Fibroblast of villous mesenchyme (primary cell): ENCODE measurements around the gene APBB2. TPM values are rescaled to one million over a fixed set of nuclear protein-coding genes. Genes with fewer than 3 reads are reported as not detected.

Source experiments
- DNase-seq: peaks from one replicate; pipeline ENCODE4 v3.0.0-alpha.2; 2010; ENCODE audit warnings: low read depth
- H3K4me3 ChIP-seq: 2 replicates; pipeline ENCODE4 v1.5.1; 2011; ENCODE audit warnings: low read depth, mild to moderate bottlenecking, low read length
- total RNA-seq: library from RNA; depleted of rRNA; stranded (reverse); fragments of >200 nt; gene quantifications from 2 replicates; pipeline ENCODE4 v1.2.3, GENCODE V29; 2012
- TF ChIP-seq, protein P1 (sequence below): IDR thresholded peaks from 2 replicates; pipeline ENCODE4 v1.5.1; 2012; ENCODE audit warnings: low read depth, mild to moderate bottlenecking, low read length; ENCODE audit not compliant: insufficient read depth

Gene APBB2
- total RNA-seq, 1 donor = 133 TPM

DNA sequence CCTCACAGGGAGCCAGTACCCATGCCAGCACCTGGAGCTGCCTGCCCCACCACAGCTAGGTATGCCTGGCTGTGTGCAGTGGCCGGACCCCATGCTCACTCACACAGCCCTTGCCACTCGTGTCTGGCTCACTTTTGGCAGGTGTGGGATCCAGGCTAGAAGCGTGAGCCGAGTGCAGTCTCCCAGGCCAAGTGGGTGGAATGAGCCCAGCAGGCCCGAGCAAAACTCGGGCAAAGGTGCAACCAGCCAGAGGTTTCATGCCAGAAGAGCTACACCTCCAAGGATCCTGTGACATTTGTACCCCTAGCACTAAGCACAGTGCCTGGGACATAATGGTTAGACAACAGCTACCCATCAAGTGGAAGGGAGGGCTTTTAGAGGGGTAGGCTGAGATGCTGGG, 246.8 kb downstream of the APBB2 start:
- TF ChIP-seq, protein P1, sequence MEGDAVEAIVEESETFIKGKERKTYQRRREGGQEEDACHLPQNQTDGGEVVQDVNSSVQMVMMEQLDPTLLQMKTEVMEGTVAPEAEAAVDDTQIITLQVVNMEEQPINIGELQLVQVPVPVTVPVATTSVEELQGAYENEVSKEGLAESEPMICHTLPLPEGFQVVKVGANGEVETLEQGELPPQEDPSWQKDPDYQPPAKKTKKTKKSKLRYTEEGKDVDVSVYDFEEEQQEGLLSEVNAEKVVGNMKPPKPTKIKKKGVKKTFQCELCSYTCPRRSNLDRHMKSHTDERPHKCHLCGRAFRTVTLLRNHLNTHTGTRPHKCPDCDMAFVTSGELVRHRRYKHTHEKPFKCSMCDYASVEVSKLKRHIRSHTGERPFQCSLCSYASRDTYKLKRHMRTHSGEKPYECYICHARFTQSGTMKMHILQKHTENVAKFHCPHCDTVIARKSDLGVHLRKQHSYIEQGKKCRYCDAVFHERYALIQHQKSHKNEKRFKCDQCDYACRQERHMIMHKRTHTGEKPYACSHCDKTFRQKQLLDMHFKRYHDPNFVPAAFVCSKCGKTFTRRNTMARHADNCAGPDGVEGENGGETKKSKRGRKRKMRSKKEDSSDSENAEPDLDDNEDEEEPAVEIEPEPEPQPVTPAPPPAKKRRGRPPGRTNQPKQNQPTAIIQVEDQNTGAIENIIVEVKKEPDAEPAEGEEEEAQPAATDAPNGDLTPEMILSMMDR = no peak
- no peak for DNase-seq

DNA sequence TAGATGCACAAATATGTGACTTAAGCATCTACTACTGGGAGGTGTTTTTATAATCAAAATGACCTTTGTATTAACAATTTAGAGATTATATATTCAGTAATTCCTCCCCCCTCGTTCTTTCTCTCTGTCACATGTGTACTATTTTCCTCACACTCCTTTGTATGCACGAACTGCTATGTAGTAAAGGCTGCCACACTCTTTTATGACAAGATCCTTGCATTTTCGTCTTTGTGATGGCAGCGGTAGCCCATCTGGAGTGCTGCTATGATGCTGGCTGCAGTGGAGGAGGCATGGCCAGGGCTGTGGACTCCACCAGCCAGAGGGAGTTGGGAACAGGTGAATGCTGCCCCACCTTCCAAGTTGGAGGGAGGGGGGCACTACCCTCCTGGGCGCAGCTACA, 248.3 kb downstream of the APBB2 start:
- TF ChIP-seq, protein P1 = no peak
- no peak for DNase-seq
- H3K4me3 ChIP-seq = no peak overlapping the region

More for the DNA sequence above, 246.8 kb downstream of the APBB2 start:
- no peak overlapping the region for H3K4me3 ChIP-seq

DNA sequence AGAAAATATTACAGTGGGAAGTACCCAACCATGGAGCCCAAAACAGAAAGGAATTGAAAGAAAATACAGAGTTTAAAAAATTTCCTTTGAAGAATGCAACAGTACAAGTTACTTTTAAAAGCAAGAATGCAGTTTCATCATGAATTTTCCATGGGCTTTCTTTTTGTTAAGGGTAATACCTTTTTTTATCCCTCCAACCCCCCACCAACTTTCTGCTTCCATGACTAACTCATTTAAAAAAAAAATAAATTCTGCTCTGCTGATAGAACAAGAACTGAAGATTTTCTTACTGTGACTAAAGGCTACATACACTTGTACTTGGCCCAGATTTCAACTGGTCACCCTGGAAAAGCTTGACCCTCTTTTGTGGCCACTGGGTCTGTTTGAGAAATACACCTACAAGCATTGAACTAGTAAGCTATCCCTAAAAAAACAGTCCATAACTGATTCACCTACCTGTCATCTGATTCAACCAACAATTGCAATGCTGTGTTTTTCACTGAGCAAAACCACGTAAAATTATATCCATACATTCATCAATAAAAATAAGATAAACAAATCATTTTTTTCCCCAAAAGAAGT, 250.4 kb downstream of the APBB2 start:
- no peak overlapping the region for H3K4me3 ChIP-seq
- no peak for DNase-seq
- TF ChIP-seq, protein P1 = no peak

DNA sequence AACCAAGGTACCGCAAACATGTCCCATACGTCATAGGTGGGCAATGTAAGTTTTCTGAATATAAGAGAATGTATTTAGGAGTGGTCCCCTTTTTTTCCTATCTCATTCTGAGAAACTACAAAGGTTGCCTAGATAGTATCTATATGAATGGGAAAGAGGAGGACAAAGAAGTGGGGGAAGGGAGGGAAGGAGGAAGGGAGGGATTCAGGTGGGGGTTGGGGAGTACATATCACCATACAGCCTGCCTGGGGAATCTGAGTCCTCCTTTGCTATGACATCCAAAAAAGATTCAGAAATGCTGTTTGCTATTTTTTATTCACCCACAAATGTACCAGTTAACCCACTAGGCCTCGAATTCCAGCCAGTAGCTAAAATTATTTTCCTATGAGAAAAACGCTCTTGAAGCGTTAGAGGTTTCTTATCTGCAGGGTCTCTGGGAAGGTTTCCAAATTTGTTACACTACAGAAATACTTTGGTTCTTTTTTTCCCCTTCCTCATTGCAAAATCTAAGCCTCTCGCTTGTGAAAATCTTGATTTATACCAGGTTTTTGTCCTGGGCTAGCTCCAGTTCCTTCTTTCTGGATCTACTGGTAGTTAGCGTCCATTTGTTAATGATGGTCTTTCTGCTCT, 251.7 kb downstream of the APBB2 start:
- H3K4me3 ChIP-seq = no peak overlapping the region

DNA sequence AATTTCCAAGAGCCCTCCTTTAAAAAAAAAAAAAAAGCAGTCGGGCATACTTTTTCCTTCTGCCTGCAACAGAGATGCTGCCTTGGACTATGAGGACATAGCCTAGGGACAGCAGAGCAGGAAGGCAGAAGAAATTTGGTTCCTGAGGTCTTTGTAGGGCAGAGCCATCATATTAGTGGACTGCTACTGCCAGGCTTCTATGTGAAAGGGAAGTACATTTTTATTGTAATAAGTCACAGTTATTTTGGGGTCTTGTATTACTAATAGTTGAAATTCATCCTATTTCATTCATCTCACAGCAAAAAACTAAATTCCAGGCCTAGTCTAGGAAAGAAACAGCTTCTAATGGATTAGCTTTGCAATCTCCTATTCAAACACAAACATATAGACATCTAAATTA, 253.4 kb downstream of the APBB2 start:
- H3K4me3 ChIP-seq = no peak overlapping the region
- TF ChIP-seq, protein P1 = no peak
- DNase-seq = no peak

More for the DNA sequence above, 251.7 kb downstream of the APBB2 start:
- TF ChIP-seq, protein P1 = no peak
- DNase-seq = peak; percentile 90

DNA sequence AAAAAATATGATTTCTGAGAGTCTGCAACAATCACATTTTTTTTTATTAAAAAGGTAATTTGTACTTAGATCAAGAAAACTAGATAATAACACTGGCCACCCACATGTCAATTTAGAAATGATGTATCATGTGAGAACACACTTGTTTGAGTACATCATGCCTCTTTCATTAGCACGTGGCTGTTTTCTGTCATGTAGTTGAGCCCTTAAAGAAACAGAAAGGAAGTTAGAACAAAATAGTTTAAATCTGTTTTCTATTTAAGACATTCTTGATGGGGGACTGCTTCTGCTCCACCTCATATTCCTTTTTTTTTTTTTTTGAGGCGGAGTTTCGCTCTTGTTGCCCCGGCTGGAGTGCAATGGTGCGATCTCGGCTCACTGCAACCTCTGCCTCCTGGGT, 257.1 kb downstream of the APBB2 start:
- TF ChIP-seq, protein P1 = no peak
- no peak for DNase-seq
- H3K4me3 ChIP-seq = no peak overlapping the region
